ENCODE results near the gene TMC5.

The TMC5 gene

GRCh38 chr16:19446300-19446846 lies 28.7 kb downstream of the TMC5 start:
- no peak overlapping the region for H3K27ac ChIP-seq
- TF ChIP-seq, protein P1, sequence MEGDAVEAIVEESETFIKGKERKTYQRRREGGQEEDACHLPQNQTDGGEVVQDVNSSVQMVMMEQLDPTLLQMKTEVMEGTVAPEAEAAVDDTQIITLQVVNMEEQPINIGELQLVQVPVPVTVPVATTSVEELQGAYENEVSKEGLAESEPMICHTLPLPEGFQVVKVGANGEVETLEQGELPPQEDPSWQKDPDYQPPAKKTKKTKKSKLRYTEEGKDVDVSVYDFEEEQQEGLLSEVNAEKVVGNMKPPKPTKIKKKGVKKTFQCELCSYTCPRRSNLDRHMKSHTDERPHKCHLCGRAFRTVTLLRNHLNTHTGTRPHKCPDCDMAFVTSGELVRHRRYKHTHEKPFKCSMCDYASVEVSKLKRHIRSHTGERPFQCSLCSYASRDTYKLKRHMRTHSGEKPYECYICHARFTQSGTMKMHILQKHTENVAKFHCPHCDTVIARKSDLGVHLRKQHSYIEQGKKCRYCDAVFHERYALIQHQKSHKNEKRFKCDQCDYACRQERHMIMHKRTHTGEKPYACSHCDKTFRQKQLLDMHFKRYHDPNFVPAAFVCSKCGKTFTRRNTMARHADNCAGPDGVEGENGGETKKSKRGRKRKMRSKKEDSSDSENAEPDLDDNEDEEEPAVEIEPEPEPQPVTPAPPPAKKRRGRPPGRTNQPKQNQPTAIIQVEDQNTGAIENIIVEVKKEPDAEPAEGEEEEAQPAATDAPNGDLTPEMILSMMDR (conservative IDR thresholded peaks at IDR 0.05): no peak

DNA sequence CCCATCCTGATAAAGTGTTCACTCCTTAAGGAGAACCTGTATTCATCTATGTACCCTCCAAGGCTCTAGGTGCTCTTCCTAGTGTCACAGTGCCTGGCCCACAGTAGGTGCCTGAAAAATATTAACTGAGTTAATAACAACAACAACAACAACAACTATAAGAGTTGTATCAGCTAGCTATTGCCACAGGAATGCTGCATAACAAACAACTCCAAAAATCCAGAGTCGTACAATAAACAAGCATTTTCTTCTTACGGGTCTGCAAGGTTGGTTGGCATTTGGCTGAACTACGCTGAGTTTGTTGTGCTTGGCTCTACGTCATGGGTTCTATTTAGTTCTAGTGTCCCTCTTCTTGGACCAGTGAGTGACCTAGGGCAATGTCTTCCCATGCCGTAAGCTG lies 29.2 kb downstream of the TMC5 start:
- TF ChIP-seq, protein P1 (conservative IDR thresholded peaks at IDR 0.05): no peak
- H3K27ac ChIP-seq: no peak overlapping the region

DNA sequence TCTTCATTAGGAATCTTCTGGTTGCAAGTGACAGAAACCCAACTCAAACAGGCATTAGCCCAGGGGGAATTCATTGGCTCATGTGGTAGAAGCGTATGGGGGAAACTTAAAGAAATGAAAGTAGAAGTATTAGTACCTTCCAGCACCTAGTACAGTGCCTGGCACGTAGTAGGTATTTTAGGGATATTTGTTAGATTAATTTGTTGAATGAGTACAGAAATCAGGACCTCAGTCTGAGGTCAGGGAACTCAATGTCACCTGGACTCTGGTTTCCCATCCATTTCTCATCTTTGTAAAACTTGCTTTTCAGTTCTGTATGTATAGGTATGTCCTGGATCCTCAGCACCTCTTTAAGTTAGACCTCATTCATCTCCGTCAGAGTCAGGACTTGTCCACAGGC lies 32.5 kb downstream of the TMC5 start:
- TF ChIP-seq, protein P1 (conservative IDR thresholded peaks at IDR 0.05): no peak
- H3K27ac ChIP-seq: no peak overlapping the region

DNA sequence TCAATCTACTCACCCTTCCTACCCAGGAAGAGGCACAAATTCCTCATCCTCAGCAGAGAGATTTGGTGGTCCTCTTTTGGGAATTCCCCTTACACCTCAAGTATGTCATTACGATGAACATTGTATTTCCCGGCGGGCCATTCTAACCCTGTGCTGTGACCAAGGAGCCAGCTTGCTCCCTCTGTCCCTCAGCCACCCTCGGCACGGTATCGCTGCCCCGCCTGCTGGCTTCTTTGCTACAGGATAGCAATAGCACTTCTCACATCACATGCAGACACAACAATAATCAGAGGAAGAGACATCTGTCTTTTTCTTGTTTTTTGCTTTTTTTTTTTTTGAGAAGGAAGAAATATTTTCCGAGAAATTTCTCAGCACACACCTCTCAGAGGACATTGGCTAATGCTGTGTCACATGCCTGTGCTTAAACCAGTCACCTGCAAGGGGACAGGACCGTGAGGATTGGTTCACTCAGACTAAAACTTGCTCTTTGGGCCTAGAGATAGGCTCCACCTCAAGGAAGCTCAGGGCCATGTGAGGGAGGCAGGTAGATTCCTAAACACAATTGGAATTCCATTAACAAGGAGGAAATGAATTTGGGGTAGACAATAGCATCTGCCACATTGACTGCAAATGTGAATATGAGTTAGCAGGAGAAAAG lies 41.2 kb downstream of the TMC5 start:
- TF ChIP-seq, protein P1 (conservative IDR thresholded peaks at IDR 0.05): no peak
- H3K27ac ChIP-seq: no peak overlapping the region

GRCh38 chr16:19460397-19460796 lies 42.7 kb downstream of the TMC5 start:
- no peak overlapping the region for H3K27ac ChIP-seq
- TF ChIP-seq, protein P1 (conservative IDR thresholded peaks at IDR 0.05): no peak

DNA sequence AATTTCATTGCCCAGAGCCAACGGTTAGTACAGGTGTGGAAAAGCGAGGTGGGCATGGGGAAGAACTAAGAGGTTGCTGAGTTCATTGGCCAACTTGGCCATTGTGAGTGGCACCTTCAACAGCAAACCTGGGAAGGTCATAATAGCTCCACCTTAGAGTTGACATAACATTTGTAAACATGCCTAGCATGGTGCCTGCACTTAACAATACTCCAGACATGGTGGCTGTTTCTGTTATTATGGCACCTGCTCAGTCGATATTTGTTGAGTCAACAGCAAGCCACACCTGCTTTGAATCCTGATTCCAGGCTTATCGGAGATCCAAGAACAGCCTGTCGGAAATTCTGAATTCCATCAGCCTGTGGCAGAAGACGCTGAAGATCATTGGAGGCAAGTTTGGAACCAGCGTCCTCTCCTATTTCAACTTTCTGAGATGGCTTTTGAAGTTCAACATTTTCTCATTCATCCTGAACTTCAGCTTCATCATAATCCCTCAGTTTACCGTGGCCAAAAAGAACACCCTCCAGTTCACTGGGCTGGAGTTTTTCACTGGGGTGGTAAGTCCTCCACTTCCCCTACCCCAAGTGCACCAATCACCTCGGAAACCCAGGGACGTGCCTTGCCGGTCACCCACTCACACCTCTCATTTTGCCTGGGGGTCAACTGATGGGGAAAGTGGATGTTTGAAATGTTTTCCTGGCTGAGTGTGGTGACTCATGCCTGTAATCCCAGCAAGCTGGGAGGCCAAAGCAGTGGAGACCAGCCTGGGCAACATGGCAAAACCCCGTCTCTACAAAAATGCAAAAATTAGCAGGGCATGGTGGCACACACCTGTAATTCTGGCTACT lies 46.0 kb downstream of the TMC5 start:
- TF ChIP-seq, protein P1 (conservative IDR thresholded peaks at IDR 0.05): no peak
- no peak overlapping the region for H3K27ac ChIP-seq

DNA sequence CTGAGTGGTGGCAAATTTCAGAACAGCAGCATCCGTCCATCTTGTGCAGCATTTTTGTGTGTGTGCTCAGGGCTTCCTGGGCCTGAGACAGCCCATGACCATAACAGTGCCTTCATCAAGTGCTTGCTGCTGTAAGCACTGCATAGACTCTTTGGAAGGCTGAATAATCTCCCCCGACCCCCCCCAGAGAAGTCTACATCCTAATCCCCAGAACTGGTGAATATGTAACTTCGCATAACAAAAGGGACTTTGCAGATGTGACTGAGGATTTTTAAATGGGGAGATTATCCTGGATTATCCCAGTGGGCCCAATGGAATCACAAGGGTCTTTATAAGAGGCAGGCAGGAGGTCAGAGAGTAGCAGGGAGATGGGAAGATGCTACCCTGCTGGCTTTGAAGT lies 50.6 kb downstream of the TMC5 start:
- H3K27ac ChIP-seq: no peak overlapping the region
- TF ChIP-seq, protein P1 (conservative IDR thresholded peaks at IDR 0.05): no peak
